Sigmoid colon (tissue), 7 donors: Measurements from ENCODE around the gene FN3K. TPM values are rescaled to one million over a fixed set of nuclear protein-coding genes. Genes with fewer than 3 reads are reported as not detected.

Experiments
- DNase-seq: peaks from one replicate; pipeline ENCODE4 v3.0.0-alpha.2; 2019
- H3K27ac ChIP-seq, 4 donors: fragments of 200-600 bp; sonication (generic); one replicate each; pipeline ENCODE4 v1.5.1; 2016 to 2019; ENCODE audit warnings: mild to moderate bottlenecking in 1 of 4
- H3K27me3 ChIP-seq, 3 donors: fragments of 200-600 bp; sonication (generic); one replicate each; pipeline ENCODE4 v1.5.1; 2019; ENCODE audit warnings: mild to moderate bottlenecking in 1 of 3
- H3K36me3 ChIP-seq, 4 donors: fragments of 200-600 bp; sonication (generic); one replicate each; pipeline ENCODE4 v1.5.1; 2016 to 2019
- H3K4me1 ChIP-seq, 4 donors: fragments of 200-600 bp; sonication (generic); one replicate each; pipeline ENCODE4 v1.5.1; 2017 to 2019
- H3K4me3 ChIP-seq, 4 donors: fragments of 200-600 bp; sonication (generic); one replicate each; pipeline ENCODE4 v1.5.1; 2017 to 2019; ENCODE audit warnings: mild to moderate bottlenecking in 2 of 4, moderate library complexity in 1 of 4
- H3K9me3 ChIP-seq, 4 donors: fragments of 200-600 bp in 3 of 4; sonication (generic) in 3 of 4; one replicate each; pipeline versions ENCODE4 v1.5.1 to v1.6.1; 2013 to 2019
- CTCF ChIP-seq, 4 experiments: fragments of 450-650 bp in 3 of 4; fragments of 200-600 bp in 1 of 4; IDR thresholded peaks; one replicate each; pipeline ENCODE4 v1.5.1; 2016 to 2019; ENCODE audit warnings: antibody characterized with exemption in 4 of 4, mild to moderate bottlenecking in 3 of 4, moderate library complexity in 2 of 4
- EP300 ChIP-seq, 4 donors: sonication (generic); formaldehyde crosslinking; IDR thresholded peaks; one replicate each; pipeline ENCODE4 v1.6.1; 2017; ENCODE audit warnings: antibody characterized with exemption in 4 of 4
- POLR2A ChIP-seq, 2 donors: fragments of 450-650 bp; IDR thresholded peaks; one replicate each; pipeline ENCODE4 v1.6.1; 2016; ENCODE audit warnings: antibody characterized with exemption in 2 of 2, mild to moderate bottlenecking in 2 of 2, moderate library complexity in 2 of 2
- POLR2AphosphoS5 ChIP-seq, 4 donors: sonication (generic); formaldehyde crosslinking; IDR thresholded peaks; one replicate each; pipeline ENCODE4 v1.6.1; 2017; ENCODE audit warnings: antibody characterized with exemption in 4 of 4
- WGBS, 2 donors: extraction: QIAGEN DNeasy Blood & Tissue Kit; methylation state at CpG; one replicate each; pipeline ENCODE4 v1.1.7; 2013; 5-methylcytosine and 5-hydroxymethylcytosine counted together
- intact Hi-C: fragments of 100-400 bp; cut with DNase I; formaldehyde crosslinking; loops from one replicate; pipeline ENCODE4 v1.15.1; 2023
- polyA plus RNA-seq, 3 donors: library from polyadenylated mRNA; stranded (reverse); fragments of 200-250 nt; gene quantifications; one replicate each; pipeline ENCODE4 v1.2.3, GENCODE V29; 2013
- total RNA-seq, 4 donors: library from RNA; depleted of rRNA; stranded (reverse); fragments of >200 nt; gene quantifications; one replicate each; pipeline ENCODE4 v1.1.0, GENCODE V29; 2016
- donor health status: healthy with polysubstance abuse.
- donor health status: Bipolar disorder and iron deficiency.
- donor health status: healthy.

FN3K gene
- total and polyA plus RNA-seq, 7 donors: 2.8 to 22.2 (median 11.9) TPM

GRCh38 chr17:82754297-82755208 lies 19.1 kb downstream of the FN3K start:
- no peak overlapping the region for H3K27ac ChIP-seq
- TF ChIP-seq CTCF (IDR thresholded peaks at IDR 0.05): no peak
- no peak for TF ChIP-seq POLR2A (IDR thresholded peaks at IDR 0.05)
- no peak for TF ChIP-seq POLR2AphosphoS5 (IDR thresholded peaks at IDR 0.05)
- no peak for TF ChIP-seq EP300 (IDR thresholded peaks at IDR 0.05)
- H3K4me1 ChIP-seq: peaks cover 0 to 27% (median 21%) of the 10 kb centered on the region in 4 donors
- no peak for DNase-seq
- H3K36me3 ChIP-seq: no peaks in the 10 kb centered on the region
- no peak overlapping the region for H3K4me3 ChIP-seq
- intact Hi-C loops: no loop called here
- H3K9me3 ChIP-seq: no peaks in the 10 kb centered on the region
- 68 to 85% methylated on average over 19 of the region's 19 CpGs for WGBS, 2 donors
- H3K27me3 ChIP-seq: no peaks in the 10 kb centered on the region

GRCh38 chr17:82756166-82756565 lies 20.8 kb downstream of the FN3K start:
- no peaks in the 10 kb centered on the region for H3K27me3 ChIP-seq
- H3K4me1 ChIP-seq: peaks cover 0 to 24% (median 20%) of the 10 kb centered on the region in 4 donors
- no peak for DNase-seq
- H3K27ac ChIP-seq: no peak overlapping the region
- no peaks in the 10 kb centered on the region for H3K36me3 ChIP-seq
- 93% methylated on average over 7 of the region's 7 CpGs for WGBS, 2 donors
- no peak for TF ChIP-seq CTCF (IDR thresholded peaks at IDR 0.05)
- TF ChIP-seq POLR2AphosphoS5 (IDR thresholded peaks at IDR 0.05): no peak
- no peak for TF ChIP-seq POLR2A (IDR thresholded peaks at IDR 0.05)
- no peak for TF ChIP-seq EP300 (IDR thresholded peaks at IDR 0.05)
- intact Hi-C loops: no loop called here
- no peaks in the 10 kb centered on the region for H3K9me3 ChIP-seq
- H3K4me3 ChIP-seq: no peak overlapping the region

- peak overlapping the region in 2 of 4 donors; percentile 7 to 54 for H3K27ac ChIP-seq
- 82 to 83% methylated on average over 13 of the region's 13 CpGs for WGBS, 2 donors
- H3K4me1 ChIP-seq: peaks cover 0 to 7% (median 0%) of the 10 kb centered on the region in 4 donors
- intact Hi-C loops: no loop called here
- no peaks in the 10 kb centered on the region for H3K9me3 ChIP-seq
- TF ChIP-seq POLR2AphosphoS5 (IDR thresholded peaks at IDR 0.05): no peak
- TF ChIP-seq POLR2A (IDR thresholded peaks at IDR 0.05): no peak
- TF ChIP-seq EP300 (IDR thresholded peaks at IDR 0.05): no peak
- TF ChIP-seq CTCF (IDR thresholded peaks at IDR 0.05): no peak
- peaks cover 5 to 62% (median 17%) of the 10 kb centered on the region in 4 donors for H3K36me3 ChIP-seq
- no peak overlapping the region for H3K4me3 ChIP-seq
- peak; percentile 75 for DNase-seq
- H3K27me3 ChIP-seq: no peaks in the 10 kb centered on the region
Observed at GRCh38 chr17:82765371-82765770, 30.0 kb downstream of the FN3K start.

- TF ChIP-seq CTCF (IDR thresholded peaks at IDR 0.05): peak in 3 of 4 experiments; percentile 11 to 43 (median 31)
- no peak for TF ChIP-seq POLR2AphosphoS5 (IDR thresholded peaks at IDR 0.05)
- Histone ChIP-seq H3K4me1 (peaks cover 0 to 7% (median 0%) of the 10 kb centered on the region in 4 donors), H3K9me3 (no peaks in the 10 kb centered on the region), H3K27me3 (no peaks in the 10 kb centered on the region), H3K4me3 (no peak overlapping the region), H3K36me3 (peaks cover 5 to 69% (median 17%) of the 10 kb centered on the region in 4 donors), H3K27ac (no peak overlapping the region)
- 59 to 81% methylated on average over 24 of the region's 24 CpGs for WGBS, 2 donors
- DNase-seq: no peak
- intact Hi-C loops: no loop called here
Observed at GRCh38 chr17:82767041-82767754, 31.8 kb downstream of the FN3K start.
